HG03039 (cell line): ENCODE data around the gene IFNL4.
"Not testable (repeated sequence)": the region's sequence is repeated elsewhere in the genome, so short reads cannot be mapped to it uniquely, and the experiment has no call there.

Experiments used
- ATAC-seq: cut with Tn5 transposase; IDR thresholded peaks from one replicate; pipeline ENCODE4 v1.9.1; 2021; ENCODE audit warnings: mild to moderate bottlenecking, moderate library complexity; ENCODE audit not compliant: unreplicated experiment

The IFNL4 gene

GRCh38 chr19:39261704-39262103 is 13.0 kb upstream of the IFNL4 start:
- no peak for ATAC-seq

GRCh38 chr19:39257227-39257626 is 8.6 kb upstream of the IFNL4 start:
- no peak for ATAC-seq

GRCh38 chr19:39254531-39255345 is 6.1 kb upstream of the IFNL4 start:
- ATAC-seq = no peak

- no peak for ATAC-seq
These were observed 4.9 kb upstream of the IFNL4 start for GRCh38 chr19:39253374-39254149.

GRCh38 chr19:39252458-39252857 is 3.8 kb upstream of the IFNL4 start:
- ATAC-seq = no peak

GRCh38 chr19:39251846-39252245 is 3.2 kb upstream of the IFNL4 start:
- no peak for ATAC-seq

- no peak for ATAC-seq
These were observed 2.4 kb upstream of the IFNL4 start for GRCh38 chr19:39251081-39251480.

- no peak for ATAC-seq
These were observed 673 bp downstream of the IFNL4 start for GRCh38 chr19:39247701-39248664.

GRCh38 chr19:39246951-39247669 is 1.5 kb downstream of the IFNL4 start:
- no peak for ATAC-seq

GRCh38 chr19:39245166-39245565 is 3.5 kb downstream of the IFNL4 start:
- not testable (repeated sequence) for ATAC-seq

- not testable (repeated sequence) for ATAC-seq
These were observed 4.1 kb downstream of the IFNL4 start, which contains the start of gene IFNL3 for GRCh38 chr19:39244410-39245100. Gene IFNL3 (minus strand): TSS chr19:39245006. CDS start chr19:39244967, 39 bp downstream.

- not testable (repeated sequence) for ATAC-seq
These were observed 4.9 kb downstream of the IFNL4 start for GRCh38 chr19:39243741-39244140.

- ATAC-seq = no peak
These were observed 8.2 kb downstream of the IFNL4 start for GRCh38 chr19:39240421-39240820.

- no peak for ATAC-seq
These were observed 9.7 kb downstream of the IFNL4 start for GRCh38 chr19:39238944-39239343.

- ATAC-seq = no peak
These were observed 10.4 kb downstream of the IFNL4 start for GRCh38 chr19:39238209-39238608.

GRCh38 chr19:39237200-39238184 is 11.2 kb downstream of the IFNL4 start:
- ATAC-seq = no peak

GRCh38 chr19:39236527-39236926 is 12.1 kb downstream of the IFNL4 start:
- no peak for ATAC-seq

GRCh38 chr19:39232708-39233107 is 15.9 kb downstream of the IFNL4 start:
- ATAC-seq = no peak
